ENCODE measurements around the gene DCP1A. TPM values are rescaled to one million over a fixed set of nuclear protein-coding genes. Genes with fewer than 3 reads are reported as not detected.
A peak's percentile ranks its signal among the peaks of the same experiment; 100 is the strongest.

DCP1A gene
- total and polyA plus RNA-seq, 9 of the 15 experiments (the other 6 are each of a cell fraction or from before 2014, with no cell fraction given): 6.6 to 33.7 (median 13.3) TPM

DNA sequence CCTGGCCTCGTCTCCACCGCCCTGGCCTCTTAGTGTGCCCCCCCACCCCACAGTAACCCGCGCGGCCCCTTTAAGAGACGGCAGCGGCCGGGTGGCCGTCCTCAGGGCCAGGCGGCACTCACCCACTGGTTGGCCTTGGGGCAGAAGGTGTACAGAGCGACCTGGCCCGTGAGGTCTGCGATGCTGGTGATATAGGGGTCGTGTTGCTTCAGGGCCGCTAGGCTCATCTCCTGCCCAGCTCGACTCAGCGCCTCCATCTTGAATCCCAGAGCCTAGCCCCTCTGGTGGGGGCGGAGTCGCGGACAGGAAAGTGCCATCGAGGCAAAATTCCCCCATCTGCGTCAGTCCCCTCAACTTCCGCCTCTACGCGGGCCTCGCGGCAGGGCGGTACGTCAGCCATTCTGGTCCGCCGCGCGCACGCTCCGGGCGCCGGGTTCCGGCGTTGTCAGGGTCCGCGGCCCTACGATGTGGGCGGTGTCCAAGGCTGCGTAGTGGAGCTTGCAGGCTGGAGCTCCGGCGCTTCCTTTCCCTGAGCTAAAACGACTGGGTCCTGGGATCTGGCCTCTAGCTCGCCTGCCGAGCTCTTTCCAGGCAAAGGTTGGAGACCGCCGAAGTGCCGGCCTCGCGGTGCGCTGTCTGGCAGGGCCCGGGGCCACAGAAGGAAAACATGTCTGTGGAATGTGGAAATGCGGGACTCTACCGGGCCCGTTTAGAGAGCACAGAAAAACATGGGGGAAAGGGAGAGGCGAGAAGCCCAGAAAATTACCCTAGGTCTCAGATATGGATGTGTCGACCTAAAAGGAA lies at the start of gene DCP1A (continued):
- peak; percentile 88 for TF ChIP-seq HNRNPLL (IDR thresholded peaks at IDR 0.05; ENCODE audit: low read depth, low read length, poor library complexity, severe bottlenecking)
- TF ChIP-seq, protein P1, sequence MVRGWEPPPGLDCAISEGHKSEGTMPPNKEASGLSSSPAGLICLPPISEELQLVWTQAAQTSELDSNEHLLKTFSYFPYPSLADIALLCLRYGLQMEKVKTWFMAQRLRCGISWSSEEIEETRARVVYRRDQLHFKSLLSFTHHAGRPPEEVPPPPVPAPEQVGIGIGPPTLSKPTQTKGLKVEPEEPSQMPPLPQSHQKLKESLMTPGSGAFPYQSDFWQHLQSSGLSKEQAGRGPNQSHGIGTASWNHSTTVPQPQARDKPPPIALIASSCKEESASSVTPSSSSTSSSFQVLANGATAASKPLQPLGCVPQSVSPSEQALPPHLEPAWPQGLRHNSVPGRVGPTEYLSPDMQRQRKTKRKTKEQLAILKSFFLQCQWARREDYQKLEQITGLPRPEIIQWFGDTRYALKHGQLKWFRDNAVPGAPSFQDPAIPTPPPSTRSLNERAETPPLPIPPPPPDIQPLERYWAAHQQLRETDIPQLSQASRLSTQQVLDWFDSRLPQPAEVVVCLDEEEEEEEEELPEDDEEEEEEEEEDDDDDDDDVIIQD (CRISPR knock-in tag; IDR thresholded peaks at IDR 0.05): no peak
- no peak for TF ChIP-seq ZFPM2 (CRISPR knock-in tag; IDR thresholded peaks at IDR 0.05)
- TF ChIP-seq SRSF7 (optimal IDR thresholded peaks at IDR 0.05; ENCODE audit: low read depth, low read length): no peak
- TF ChIP-seq SIRT6 (IDR thresholded peaks at IDR 0.05; ENCODE audit: low read depth, low read length): no peak
- TF ChIP-seq PTRF (tag; IDR thresholded peaks at IDR 0.05): no peak
- TF ChIP-seq, protein P2, sequence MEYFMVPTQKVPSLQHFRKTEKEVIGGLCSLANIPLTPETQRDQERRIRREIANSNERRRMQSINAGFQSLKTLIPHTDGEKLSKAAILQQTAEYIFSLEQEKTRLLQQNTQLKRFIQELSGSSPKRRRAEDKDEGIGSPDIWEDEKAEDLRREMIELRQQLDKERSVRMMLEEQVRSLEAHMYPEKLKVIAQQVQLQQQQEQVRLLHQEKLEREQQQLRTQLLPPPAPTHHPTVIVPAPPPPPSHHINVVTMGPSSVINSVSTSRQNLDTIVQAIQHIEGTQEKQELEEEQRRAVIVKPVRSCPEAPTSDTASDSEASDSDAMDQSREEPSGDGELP (CRISPR knock-in tag; IDR thresholded peaks at IDR 0.05; ENCODE audit: borderline replicate concordance): peak; percentile 91
- TF ChIP-seq NFE2L1 (tag; IDR thresholded peaks at IDR 0.05; ENCODE audit: borderline replicate concordance, low read depth): no peak
- no peak for TF ChIP-seq ZNF197 (CRISPR knock-in tag; IDR thresholded peaks at IDR 0.05; ENCODE audit: low read depth)
- TF ChIP-seq RBFOX2 (IDR thresholded peaks at IDR 0.05; ENCODE audit: low read depth, low read length): peak; percentile 95
- no peak for TF ChIP-seq POLR2AphosphoS2 (IDR thresholded peaks at IDR 0.05; ENCODE audit: low read length)
- peak; percentile 81 for TF ChIP-seq ELF1 (tag; IDR thresholded peaks at IDR 0.05)
- TF ChIP-seq TAF9B (IDR thresholded peaks at IDR 0.05; ENCODE audit: partially characterized antibody): peak; percentile 94
- peak; percentile 26; the same call in 1 of the 2 replicates for TF ChIP-seq MAFF (IDR thresholded peaks at IDR 0.05; ENCODE audit: low read length)
- TF ChIP-seq, protein P3, sequence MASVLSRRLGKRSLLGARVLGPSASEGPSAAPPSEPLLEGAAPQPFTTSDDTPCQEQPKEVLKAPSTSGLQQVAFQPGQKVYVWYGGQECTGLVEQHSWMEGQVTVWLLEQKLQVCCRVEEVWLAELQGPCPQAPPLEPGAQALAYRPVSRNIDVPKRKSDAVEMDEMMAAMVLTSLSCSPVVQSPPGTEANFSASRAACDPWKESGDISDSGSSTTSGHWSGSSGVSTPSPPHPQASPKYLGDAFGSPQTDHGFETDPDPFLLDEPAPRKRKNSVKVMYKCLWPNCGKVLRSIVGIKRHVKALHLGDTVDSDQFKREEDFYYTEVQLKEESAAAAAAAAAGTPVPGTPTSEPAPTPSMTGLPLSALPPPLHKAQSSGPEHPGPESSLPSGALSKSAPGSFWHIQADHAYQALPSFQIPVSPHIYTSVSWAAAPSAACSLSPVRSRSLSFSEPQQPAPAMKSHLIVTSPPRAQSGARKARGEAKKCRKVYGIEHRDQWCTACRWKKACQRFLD (CRISPR knock-in tag; IDR thresholded peaks at IDR 0.05): no peak
- no peak for TF ChIP-seq BACH1 (tag; IDR thresholded peaks at IDR 0.05)
- no peak for TF ChIP-seq NCOA2 (IDR thresholded peaks at IDR 0.05; ENCODE audit: partially characterized antibody in 2 of 2)
- TF ChIP-seq, protein P4, sequence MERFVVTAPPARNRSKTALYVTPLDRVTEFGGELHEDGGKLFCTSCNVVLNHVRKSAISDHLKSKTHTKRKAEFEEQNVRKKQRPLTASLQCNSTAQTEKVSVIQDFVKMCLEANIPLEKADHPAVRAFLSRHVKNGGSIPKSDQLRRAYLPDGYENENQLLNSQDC (CRISPR knock-in tag; IDR thresholded peaks at IDR 0.05): peak; percentile 83; the same call in 1 of the 2 replicates
- TF ChIP-seq SRF (CRISPR knock-in tag; IDR thresholded peaks at IDR 0.05): peak in 1 of 2 experiments; percentile 25; a peak in 1 of 4 replicates
- TF ChIP-seq KAT7 (CRISPR knock-in tag; IDR thresholded peaks at IDR 0.05; ENCODE audit: borderline replicate concordance): 0 out of 2 replicates have a peak, but pooled peaks have one; percentile 66
- TF ChIP-seq BRF1 (IDR thresholded peaks at IDR 0.05; ENCODE audit: borderline replicate concordance, extremely low read depth, insufficient read length): no peak
- TF ChIP-seq POLR3A (IDR thresholded peaks at IDR 0.05; ENCODE audit: borderline replicate concordance, extremely low read depth, insufficient read depth, insufficient read length): no peak
- no peak for TF ChIP-seq ZNF717 (CRISPR knock-in tag; IDR thresholded peaks at IDR 0.05)

Measured in K562 (cell line).